Activated T-cell treated with anti-CD3 and anti-CD28 coated beads for 1 hour (primary cell): Measurements from ENCODE around the gene CCNY.
"Not testable (repeated sequence)": the region's sequence is repeated elsewhere in the genome, so short reads cannot be mapped to it uniquely, and the experiment has no call there.

Experiments
- DNase-seq: peaks from one replicate; pipeline ENCODE4 v3.0.0-alpha.2; 2020; ENCODE audit warnings: low read depth

CCNY gene

GRCh38 chr10:35334297-35334696 lies 2.0 kb upstream of the CCNY start:
- no peak for DNase-seq

GRCh38 chr10:35335133-35336083 lies 901 bp upstream of the CCNY start:
- no peak for DNase-seq

- DNase-seq, result peak; percentile 9
Observed at GRCh38 chr10:35336921-35337823, 863 bp downstream of the CCNY start.

GRCh38 chr10:35339942-35340341 lies 3.6 kb downstream of the CCNY start:
- DNase-seq, result no peak

- DNase-seq, result no peak
Observed at GRCh38 chr10:35340975-35341374, 4.7 kb downstream of the CCNY start.

- DNase-seq, result no peak
Observed at GRCh38 chr10:35341521-35341920, 5.2 kb downstream of the CCNY start.

GRCh38 chr10:35342183-35342753 lies 6.0 kb downstream of the CCNY start:
- DNase-seq, result no peak

GRCh38 chr10:35343739-35344138 lies 7.4 kb downstream of the CCNY start:
- DNase-seq, result no peak

GRCh38 chr10:35345383-35345742 lies 9.1 kb downstream of the CCNY start:
- no peak for DNase-seq

GRCh38 chr10:35346248-35346647 lies 9.9 kb downstream of the CCNY start:
- no peak for DNase-seq

GRCh38 chr10:35347121-35347562 lies 10.8 kb downstream of the CCNY start:
- no peak for DNase-seq

- no peak for DNase-seq
Observed at GRCh38 chr10:35347899-35348608, 11.7 kb downstream of the CCNY start.

GRCh38 chr10:35348609-35349388 lies 12.5 kb downstream of the CCNY start:
- DNase-seq, result no peak

GRCh38 chr10:35349389-35349915 lies 13.1 kb downstream of the CCNY start:
- no peak for DNase-seq

- no peak for DNase-seq
Observed at GRCh38 chr10:35351021-35351420, 14.7 kb downstream of the CCNY start.

GRCh38 chr10:35352097-35352496 lies 15.8 kb downstream of the CCNY start:
- no peak for DNase-seq

- no peak for DNase-seq
Observed at GRCh38 chr10:35352512-35352911, 16.2 kb downstream of the CCNY start.

GRCh38 chr10:35353395-35353794 lies 17.1 kb downstream of the CCNY start:
- no peak for DNase-seq

GRCh38 chr10:35353805-35354204 lies 17.5 kb downstream of the CCNY start:
- DNase-seq, result no peak

GRCh38 chr10:35354257-35354656 lies 17.9 kb downstream of the CCNY start:
- not testable (repeated sequence) for DNase-seq
